NCI-H1436 treated with DMSO at 0.1 percent for 48 hours (cell line): ENCODE results near the gene PDCL3.

Experiments used
- DNase-seq: peaks from one replicate; lab custom pipeline; 2025; lab: John Stamatoyannopoulos, UW

The PDCL3 gene

GRCh38 chr2:100562613-100563406 is at the start of gene PDCL3:
Gene PDCL3, plus strand, starts transcription at chr2:100562993. Its CDS starts 75 bp downstream, at chr2:100563068.
- peak; percentile 79 for DNase-seq

- no peak for DNase-seq
Measured at GRCh38 chr2:100513650-100514049, 49.1 kb upstream of the PDCL3 start.

GRCh38 chr2:100517556-100517955 is 45.2 kb upstream of the PDCL3 start:
- no peak for DNase-seq

- DNase-seq: no peak
Measured at GRCh38 chr2:100518801-100519200, 44.0 kb upstream of the PDCL3 start.

- DNase-seq: no peak
Measured at GRCh38 chr2:100520224-100520623, 42.6 kb upstream of the PDCL3 start.

- no peak for DNase-seq
Measured at GRCh38 chr2:100522430-100522829, 40.4 kb upstream of the PDCL3 start.

- no peak for DNase-seq
Measured at GRCh38 chr2:100524331-100524730, 38.5 kb upstream of the PDCL3 start.

- DNase-seq: no peak
Measured at GRCh38 chr2:100526868-100527267, 35.9 kb upstream of the PDCL3 start.

- no peak for DNase-seq
Measured at GRCh38 chr2:100527440-100528015, 35.3 kb upstream of the PDCL3 start.

GRCh38 chr2:100529176-100529575 is 33.6 kb upstream of the PDCL3 start:
- DNase-seq: no peak

- DNase-seq: no peak
Measured at GRCh38 chr2:100529900-100530299, 32.9 kb upstream of the PDCL3 start.

GRCh38 chr2:100535855-100536254 is 26.9 kb upstream of the PDCL3 start:
- DNase-seq: no peak

GRCh38 chr2:100537918-100538317 is 24.9 kb upstream of the PDCL3 start:
- DNase-seq: no peak

- no peak for DNase-seq
Measured at GRCh38 chr2:100539221-100539620, 23.6 kb upstream of the PDCL3 start.

GRCh38 chr2:100541404-100541803 is 21.4 kb upstream of the PDCL3 start:
- DNase-seq: no peak

GRCh38 chr2:100542418-100542817 is 20.4 kb upstream of the PDCL3 start:
- no peak for DNase-seq

GRCh38 chr2:100544911-100545596 is 17.7 kb upstream of the PDCL3 start:
- DNase-seq: no peak

GRCh38 chr2:100546469-100546868 is 16.3 kb upstream of the PDCL3 start:
- no peak for DNase-seq

GRCh38 chr2:100548771-100549170 is 14.0 kb upstream of the PDCL3 start:
- no peak for DNase-seq

GRCh38 chr2:100551303-100551702 is 11.5 kb upstream of the PDCL3 start:
- DNase-seq: no peak

- no peak for DNase-seq
Measured at GRCh38 chr2:100554798-100555407, 7.9 kb upstream of the PDCL3 start.

GRCh38 chr2:100556746-100557145 is 6.0 kb upstream of the PDCL3 start:
- DNase-seq: no peak
